ENCODE measurements around the gene ATRN. TPM values are rescaled to one million over a fixed set of nuclear protein-coding genes. Genes with fewer than 3 reads are reported as not detected.

ATRN gene
- total and polyA plus RNA-seq, 2 of the 8 experiments (the other 6 are each of a cell fraction or from before 2014, with no cell fraction given), result 12.0 to 17.4 TPM

- H3K23ac ChIP-seq (ENCODE audit: insufficient read length), result no peak overlapping the region
- H3K56ac ChIP-seq (replicated peaks; ENCODE audit: insufficient read length, low read depth, low read length), result no peak overlapping the region
- no peaks in the 10 kb centered on the region for H3K36me3 ChIP-seq (ENCODE audit: control insufficient read depth in 2 of 4, insufficient read depth in 4 of 4, low read length in 3 of 4)
- no peak overlapping the region for H2BK5ac ChIP-seq (ENCODE audit: low read depth, low read length)
- no peaks in the 10 kb centered on the region for H3K79me1 ChIP-seq (ENCODE audit: low read depth, low read length)
- WGBS, 2 experiments (ENCODE audit: extremely low coverage in 1 of 2, insufficient coverage in 1 of 2, insufficient read length in 1 of 2, insufficient replicate concordance in 2 of 2, low coverage in 1 of 2, low lambda C conversion rate in 2 of 2, missing lambda C conversion rate in 1 of 2), result 74% methylated on average over 5 of the region's 5 CpGs; no CpG with 5 or more reads in 1 of the 2 experiments
- no peak overlapping the region for H2BK15ac ChIP-seq (ENCODE audit: low read length)
- no peak overlapping the region for H3K4me3 ChIP-seq (ENCODE audit: extremely low read depth in 1 of 4, insufficient read depth in 2 of 4, low read depth in 3 of 4, low read length in 4 of 4)
- H3K18ac ChIP-seq (ENCODE audit: extremely low read depth, low read length), result no peak overlapping the region
- ChIA-PET POLR2A (ENCODE audit: partially characterized antibody) (no interaction called here), CTCF (ENCODE audit: partially characterized antibody) (interaction anchor here (0.7 kb wide), 1 partner anchor 36 kb away, joined by 5 read pairs; the partner anchor contains the start of gene ADAM33)
- no peak overlapping the region for H4K5ac ChIP-seq (ENCODE audit: insufficient read length, low read depth, low read length)
- no peak overlapping the region for H3K14ac ChIP-seq (ENCODE audit: insufficient read length)
- no peak overlapping the region for H3K4ac ChIP-seq (replicated peaks; ENCODE audit: insufficient read length, low read depth, low read length)
- no peaks in the 10 kb centered on the region for H3K79me2 ChIP-seq (ENCODE audit: control insufficient read depth in 1 of 2, insufficient read depth in 2 of 2, low read length in 2 of 2)
- DNase-seq (ENCODE audit: low read depth in 1 of 2, low spot score in 2 of 2) (peak in 1 of 2 experiments; percentile 17), FAIRE-seq (no peak)
- no peak overlapping the region for H2AK5ac ChIP-seq (ENCODE audit: low read depth, low read length)
- H3K23me2 ChIP-seq (ENCODE audit: low read depth, low read length), result no peaks in the 10 kb centered on the region
- H4K8ac ChIP-seq (ENCODE audit: extremely low read depth, insufficient read depth, low read length), result no peak overlapping the region
- H4K91ac ChIP-seq (replicated peaks; ENCODE audit: insufficient read length, low read length), result no peak overlapping the region
- H2BK120ac ChIP-seq (replicated peaks; ENCODE audit: low read depth, low read length), result no peak overlapping the region
- H2BK20ac ChIP-seq (ENCODE audit: low read length), result no peak overlapping the region
- H2AFZ ChIP-seq (ENCODE audit: low read length), result no peak overlapping the region
- no peaks in the 10 kb centered on the region for H3K9me3 ChIP-seq (ENCODE audit: insufficient read depth in 2 of 2, low read depth in 1 of 2, low read length in 1 of 2)
- no peaks in the 10 kb centered on the region; a peak in 2 of 7 replicates for H3K27me3 ChIP-seq (replicated peaks in 1 of 4; ENCODE audit: control insufficient read depth in 3 of 4, extremely low read depth in 1 of 4, insufficient read depth in 3 of 4, low read length in 3 of 4)
- H4K20me1 ChIP-seq (replicated peaks in 1 of 2; ENCODE audit: control insufficient read depth in 1 of 2, insufficient read depth in 2 of 2, low read length in 2 of 2), result no peaks in the 10 kb centered on the region
- H2BK12ac ChIP-seq (ENCODE audit: low read depth, low read length), result no peak overlapping the region
- H3K27ac ChIP-seq (ENCODE audit: low read depth, low read length), result no peak overlapping the region
- no peak overlapping the region for H3K4me2 ChIP-seq (ENCODE audit: insufficient read depth in 1 of 2, low read depth in 2 of 2, low read length in 2 of 2)
- no peaks in the 10 kb centered on the region for H3K4me1 ChIP-seq (replicated peaks in 1 of 4; ENCODE audit: control insufficient read depth in 3 of 4, insufficient read depth in 4 of 4, low read length in 3 of 4)
- H3K9ac ChIP-seq (replicated peaks in 1 of 4; ENCODE audit: extremely low read depth in 1 of 4, low read depth in 3 of 4, low read length in 3 of 4), result no peak overlapping the region
- no peak for TF ChIP-seq POU5F1 (IDR thresholded peaks at IDR 0.05; ENCODE audit: low read depth, low read length)
- TF ChIP-seq SUZ12 (IDR thresholded peaks at IDR 0.05; ENCODE audit: low read length), result no peak
- no peak for TF ChIP-seq SP2 (IDR thresholded peaks at IDR 0.05; ENCODE audit: low read length)
- TF ChIP-seq E2F6 (IDR thresholded peaks at IDR 0.05), result no peak
- TF ChIP-seq TCF12 (IDR thresholded peaks at IDR 0.05; ENCODE audit: low read depth, low read length), result no peak
- TF ChIP-seq CHD2 (IDR thresholded peaks at IDR 0.05; ENCODE audit: low read length), result no peak
- no peak for TF ChIP-seq MAX (IDR thresholded peaks at IDR 0.05)
- TF ChIP-seq USF2 (IDR thresholded peaks at IDR 0.05; ENCODE audit: low read length), result no peak
- TF ChIP-seq GABPA (IDR thresholded peaks at IDR 0.05; ENCODE audit: borderline replicate concordance, insufficient read depth, low read length), result no peak
- no peak for TF ChIP-seq SRF (IDR thresholded peaks at IDR 0.05; ENCODE audit: low read depth, low read length)
- no peak for TF ChIP-seq ASH2L (IDR thresholded peaks at IDR 0.05; ENCODE audit: low read length)
- no peak for TF ChIP-seq RXRA (IDR thresholded peaks at IDR 0.05; ENCODE audit: insufficient read depth, low read depth, low read length)
- no peak for TF ChIP-seq TBP (IDR thresholded peaks at IDR 0.05; ENCODE audit: low read depth, low read length)
- TF ChIP-seq SP1 (IDR thresholded peaks at IDR 0.05; ENCODE audit: low read depth, low read length), result no peak
These were observed 175.2 kb downstream of the ATRN start for GRCh38 chr20:3646067-3646440.

Data from H1 (cell line).